ENCODE measurements around the gene TBL1XR1. TPM values are rescaled to one million over a fixed set of nuclear protein-coding genes. Genes with fewer than 3 reads are reported as not detected.

TBL1XR1 gene
- total RNA-seq (2021; ENCODE audit: unreplicated experiment) (180 TPM), Bru-seq, nascent RNA (percentile 97 among the genes with signal in this experiment), BruChase-seq, experiment 1, labeled RNA remaining after a 6-hour chase (percentile 97 among the genes with signal in this experiment), BruChase-seq, experiment 2, labeled RNA remaining after a 2-hour chase (percentile 95 among the genes with signal in this experiment)
- polyA plus RNA-seq (2012), result 73.0 and 108 TPM in 2 replicates
- long read RNA-seq, full-length matches to known transcripts, result 66 of 170 reads
- long read RNA-seq, partial matches to known transcripts, result 26 of 170 reads
- long read RNA-seq, other reads (novel, unspliced or antisense), result 78 of 170 reads

GRCh38 chr3:177197041-177197726 lies at the start of gene TBL1XR1:
Gene TBL1XR1, minus strand, starts transcription at chr3:177197482. Its CDS starts 132,505 bp downstream, at chr3:177064977.
- ChIA-PET RAD21 (ENCODE audit: low non-redundant PET in 1 of 2, low total read pairs in 2 of 2, uncharacterized antibody in 2 of 2, unreplicated experiment in 2 of 2) (interaction anchor here (0.6 to 1.1 kb wide), 5 partner anchors 146 to 163 kb away, joined by 3 to 10 read pairs (median 3); no protein-coding TSS in a partner anchor), CTCF (interaction anchor here (0.6 to 1.5 kb wide), 2 partner anchors 161 to 163 kb away, joined by 3 to 5 read pairs; no protein-coding TSS in a partner anchor), POLR2A (interaction anchor here (0.7 to 2.8 kb wide), 2 partner anchors 145 to 161 kb away, joined by 3 to 50 read pairs; no protein-coding TSS in a partner anchor)
- no peaks in the 10 kb centered on the region for H3K9me2 ChIP-seq (ENCODE audit: insufficient read depth)
- H3K9ac ChIP-seq (ENCODE audit: low read length), result peak within 1 kb of the TSS; percentile 99
- peaks cover 47% of the 10 kb centered on the region for H3K79me2 ChIP-seq (ENCODE audit: insufficient read depth, low read length)
- DNase-seq (ENCODE audit: low read depth, low spot score), result peak; percentile 82
- peak within 1 kb of the TSS; percentile 86 for H3K27ac ChIP-seq (ENCODE audit: low read depth, low read length)
- peak within 1 kb of the TSS; percentile 96 for H3K4me2 ChIP-seq (ENCODE audit: low read length)
- H3K4me3 ChIP-seq (replicated peaks in 1 of 2; ENCODE audit: low read depth in 1 of 2, low read length in 2 of 2), result peak within 1 kb of the TSS; percentile 87 to 95
- H3K27me3 ChIP-seq (ENCODE audit: insufficient read depth, low read length), result no peaks in the 10 kb centered on the region
- H3K4me1 ChIP-seq (ENCODE audit: control insufficient read depth in 1 of 2, insufficient read depth in 2 of 2, low read length in 2 of 2), result peaks cover 25 to 42% of the 10 kb centered on the region in 2 experiments
- no peaks in the 10 kb centered on the region for H3K36me3 ChIP-seq (ENCODE audit: control insufficient read depth in 1 of 2, insufficient read depth in 2 of 2, low read length in 2 of 2)
- TF ChIP-seq POLR2AphosphoS5 (IDR thresholded peaks at IDR 0.05; ENCODE audit: low read depth, low read length) (peak; percentile 41; the same call in 1 of the 2 replicates), EZH2 (IDR thresholded peaks at IDR 0.05) (no peak), POLR2A (IDR thresholded peaks at IDR 0.05; ENCODE audit: borderline replicate concordance, extremely low read depth, insufficient read depth, insufficient read length) (no peak), YY1 (IDR thresholded peaks at IDR 0.05; ENCODE audit: extremely low read depth, insufficient replicate concordance, low read depth, low read length) (no peak), ZBTB33 (IDR thresholded peaks at IDR 0.05; ENCODE audit: extremely low read depth, insufficient replicate concordance, low read length) (no peak), ZNF274 (IDR thresholded peaks at IDR 0.05; ENCODE audit: low read depth, low read length) (no peak), EGR1 (IDR thresholded peaks at IDR 0.05; ENCODE audit: low read depth) (no peak), TCF7L2 (IDR thresholded peaks at IDR 0.05; ENCODE audit: borderline replicate concordance, extremely low read depth, insufficient read depth, insufficient read length) (peak; percentile 14), CBX3 (IDR thresholded peaks at IDR 0.05; ENCODE audit: low read depth) (no peak), JUND (IDR thresholded peaks at IDR 0.05) (0 out of 2 replicates have a peak, but pooled peaks have one; percentile 22), RAD21 (IDR thresholded peaks at IDR 0.05; ENCODE audit: low read depth) (peak; percentile 30), SRF (IDR thresholded peaks at IDR 0.05; ENCODE audit: low read depth) (no peak), MAX (IDR thresholded peaks at IDR 0.05) (no peak; the same call in 1 of the 2 replicates), SP1 (IDR thresholded peaks at IDR 0.05; ENCODE audit: low read depth) (peak; percentile 75), ZFX (IDR thresholded peaks at IDR 0.05) (no peak), EZH2phosphoT487 (IDR thresholded peaks at IDR 0.05; ENCODE audit: borderline replicate concordance) (no peak), ELF1 (IDR thresholded peaks at IDR 0.05; ENCODE audit: borderline replicate concordance, low read depth) (no peak), SIN3A (IDR thresholded peaks at IDR 0.05; ENCODE audit: low read depth) (peak; percentile 55; the same call in 1 of the 2 replicates)
- no peak within 1 kb of the TSS for H2AFZ ChIP-seq (ENCODE audit: low read depth, low read length, poor library complexity, severe bottlenecking)
- no peaks in the 10 kb centered on the region for H3K9me3 ChIP-seq (ENCODE audit: control insufficient read depth in 1 of 2, insufficient read depth in 1 of 2, low read depth in 1 of 2, low read length in 2 of 2)
- peak; percentile 76 for ATAC-seq
- no peaks in the 10 kb centered on the region for H4K20me1 ChIP-seq (ENCODE audit: insufficient read depth)
- intact Hi-C loops (cut with micrococcal nuclease), result loop anchor here (5.0 to 10.0 kb wide), 3 partner anchors 145 to 580 kb away; no protein-coding TSS in a partner anchor
- BruUV-seq (replicated peaks), result no TSS peak

Measured in HCT116 (cell line).